ENCODE measurements around the gene SERGEF.

DNA sequence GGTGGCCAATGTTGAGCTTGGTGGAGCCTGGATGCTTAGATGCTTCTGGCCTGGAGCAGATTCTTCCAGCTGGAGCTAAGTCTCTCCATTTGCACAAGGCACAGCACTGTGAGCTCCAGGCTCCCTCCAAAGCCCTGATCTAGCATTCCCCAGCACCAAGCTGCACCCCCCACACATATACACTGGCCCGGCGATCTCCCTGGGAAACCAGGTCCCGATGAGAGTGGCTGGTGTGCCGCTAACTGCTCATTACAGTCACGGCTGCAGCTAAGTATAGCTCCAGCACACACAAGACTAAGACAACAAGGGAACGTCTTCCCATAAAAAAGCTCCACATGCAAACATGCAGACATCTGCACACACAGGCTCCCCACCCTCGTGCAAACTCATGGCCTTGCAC is 260.7 kb downstream of the SERGEF start:
- TF ChIP-seq EZH2 (IDR thresholded peaks at IDR 0.05; ENCODE audit: borderline replicate concordance, low read length): no peak
- TF ChIP-seq, protein P1, sequence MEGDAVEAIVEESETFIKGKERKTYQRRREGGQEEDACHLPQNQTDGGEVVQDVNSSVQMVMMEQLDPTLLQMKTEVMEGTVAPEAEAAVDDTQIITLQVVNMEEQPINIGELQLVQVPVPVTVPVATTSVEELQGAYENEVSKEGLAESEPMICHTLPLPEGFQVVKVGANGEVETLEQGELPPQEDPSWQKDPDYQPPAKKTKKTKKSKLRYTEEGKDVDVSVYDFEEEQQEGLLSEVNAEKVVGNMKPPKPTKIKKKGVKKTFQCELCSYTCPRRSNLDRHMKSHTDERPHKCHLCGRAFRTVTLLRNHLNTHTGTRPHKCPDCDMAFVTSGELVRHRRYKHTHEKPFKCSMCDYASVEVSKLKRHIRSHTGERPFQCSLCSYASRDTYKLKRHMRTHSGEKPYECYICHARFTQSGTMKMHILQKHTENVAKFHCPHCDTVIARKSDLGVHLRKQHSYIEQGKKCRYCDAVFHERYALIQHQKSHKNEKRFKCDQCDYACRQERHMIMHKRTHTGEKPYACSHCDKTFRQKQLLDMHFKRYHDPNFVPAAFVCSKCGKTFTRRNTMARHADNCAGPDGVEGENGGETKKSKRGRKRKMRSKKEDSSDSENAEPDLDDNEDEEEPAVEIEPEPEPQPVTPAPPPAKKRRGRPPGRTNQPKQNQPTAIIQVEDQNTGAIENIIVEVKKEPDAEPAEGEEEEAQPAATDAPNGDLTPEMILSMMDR (conservative IDR thresholded peaks at IDR 0.05 in 1 of 2, IDR thresholded peaks at IDR 0.05 in 1 of 2; ENCODE audit: extremely low read depth in 1 of 2, insufficient read depth in 1 of 2, low read depth in 1 of 2, low read length in 2 of 2): no peak

Data from mammary epithelial cell (primary cell).